H1 (cell line): Measurements from ENCODE around the gene SLC38A10. TPM values are rescaled to one million over a fixed set of nuclear protein-coding genes. Genes with fewer than 3 reads are reported as not detected.

ENCODE experiments used
- ATF2 ChIP-seq: IDR thresholded peaks from 2 replicates; pipeline ENCODE4 v1.6.1; 2012; ENCODE audit warnings: low read length, inconsistent platforms
- KDM1A ChIP-seq: fragments of 200-600, 300-600 bp; sonication (generic); IDR thresholded peaks from 2 replicates; pipeline ENCODE4 v1.7.1; 2016; ENCODE audit warnings: mild to moderate bottlenecking, low read length, borderline replicate concordance
- SAP30 ChIP-seq: fragments of 300-600 bp; sonication (generic); IDR thresholded peaks from 2 replicates; pipeline ENCODE4 v1.7.1; 2012; ENCODE audit warnings: low read length, moderate library complexity, mild to moderate bottlenecking, inconsistent platforms; ENCODE audit not compliant: insufficient read depth, insufficient replicate concordance
- SIN3A ChIP-seq, 2 experiments: IDR thresholded peaks in 1 of 2; conservative IDR thresholded peaks in 1 of 2; 2 replicates each; pipeline ENCODE4 v1.6.1; 2011 to 2012; ENCODE audit warnings: low read length in 2 of 2, improper control_type of control experiment in 1 of 2, low read depth in 1 of 2, mild to moderate bottlenecking in 1 of 2
- TBP ChIP-seq: IDR thresholded peaks from 2 replicates; pipeline ENCODE4 v1.6.1; 2011; ENCODE audit warnings: low read depth, low read length, improper control_type of control experiment
- polyA plus RNA-seq, 7 experiments: library from polyadenylated mRNA; depleted of rRNA in 3 of 7; stranded (reverse) in 5 of 7; unstranded in 2 of 7; fragments of >200 nt in 5 of 7; fragments of 200-250 nt in 2 of 7; gene quantifications; 1 replicate in 5 of 7; 2 replicates in 1 of 7; 4 replicates in 1 of 7; pipeline versions ENCODE4 v1.2.1 to v1.2.3, GENCODE V29; 2011 to 2013; ENCODE audit warnings: missing spikeins in 2 of 7, mixed read lengths in 2 of 7
- total RNA-seq: library from RNA; stranded (reverse); fragmentation: NEBNext Ultra II Directional; extraction: Animal tissue kit (Norgen Biotek cat#: 25700); gene quantifications from 2 replicates; pipeline ENCODE4 v1.2.1, GENCODE V29; 2021

SLC38A10 gene
- total and polyA plus RNA-seq, 2 of the 8 experiments (the other 6 are each of a cell fraction or from before 2014, with no cell fraction given): 26.4 to 41.0 TPM

GRCh38 chr17:81246343-81246670 lies 48.8 kb downstream of the SLC38A10 start (continued):
- TF ChIP-seq TBP (no peak), SAP30 (no peak), KDM1A (no peak), SIN3A (conservative IDR thresholded peaks at IDR 0.05 in 1 of 2, IDR thresholded peaks at IDR 0.05 in 1 of 2; ENCODE audit: low read depth in 1 of 2, low read length in 2 of 2) (no peak), ATF2 (no peak)
